K562 (cell line): ENCODE results near the gene ECE2. TPM values are rescaled to one million over a fixed set of nuclear protein-coding genes. Genes with fewer than 3 reads are reported as not detected.

ENCODE experiments used
- ATF6 ChIP-seq: sonication (generic); formaldehyde crosslinking; IDR thresholded peaks from 2 replicates; pipeline ENCODE4 v1.4.0; 2020; ENCODE audit warnings: mild to moderate bottlenecking, missing genetic modification reagents
- BRD9 ChIP-seq: fragments of 450-650 bp; IDR thresholded peaks from 2 replicates; pipeline ENCODE4 v1.6.1; 2018; ENCODE audit warnings: low read depth; ENCODE audit not compliant: partially characterized antibody
- CREB5 ChIP-seq: fragments of 250-450 bp; sonication (Bioruptor Pico); IDR thresholded peaks from 2 replicates; pipeline ENCODE4 v1.5.0; 2020; ENCODE audit warnings: mild to moderate bottlenecking
- FOXP4 ChIP-seq: sonication (generic); formaldehyde crosslinking; IDR thresholded peaks from 2 replicates; pipeline ENCODE4 v1.8.0; 2022; ENCODE audit warnings: mild to moderate bottlenecking, missing genetic modification reagents, borderline replicate concordance
- HES1 ChIP-seq: fragments of 450-650 bp; IDR thresholded peaks from 2 replicates; pipeline ENCODE4 v1.6.1; 2016; ENCODE audit warnings: low read depth, mild to moderate bottlenecking, moderate library complexity
- HOXB6 ChIP-seq: fragments of 250-450 bp; sonication (Bioruptor Pico); IDR thresholded peaks from 2 replicates; pipeline ENCODE4 v1.5.1; 2022; ENCODE audit warnings: mild to moderate bottlenecking, borderline replicate concordance
- NFE2 ChIP-seq: IDR thresholded peaks from 2 replicates; pipeline ENCODE4 v1.6.1; 2014; ENCODE audit warnings: antibody characterized with exemption, low read depth
- NFIC ChIP-seq: fragments of 450-650 bp; IDR thresholded peaks from 2 replicates; pipeline ENCODE4 v1.6.1; 2017; ENCODE audit warnings: mild to moderate bottlenecking, inconsistent platforms
- NR1H2 ChIP-seq: sonication (generic); formaldehyde crosslinking; IDR thresholded peaks from 2 replicates; pipeline ENCODE4 v1.4.0; 2020; ENCODE audit warnings: mild to moderate bottlenecking, missing genetic modification reagents
- PBX2 ChIP-seq, 2 experiments: IDR thresholded peaks in 1 of 2; conservative IDR thresholded peaks in 1 of 2; 2 replicates each; pipeline ENCODE4 v1.6.1; 2016; ENCODE audit warnings: low read depth in 2 of 2, mild to moderate bottlenecking in 1 of 2, missing compliant biosample characterization in 1 of 2, missing genetic modification characterization in 1 of 2, moderate library complexity in 1 of 2
- POLR2G ChIP-seq: fragments of 200-400 bp; formaldehyde crosslinking; IDR thresholded peaks from 2 replicates; pipeline ENCODE4 v1.6.1; 2017; ENCODE audit warnings: low read depth, mild to moderate bottlenecking, antibody characterized with exemption, low read length, moderate library complexity
- SIN3B ChIP-seq: fragments of 450-650 bp; IDR thresholded peaks from 2 replicates; pipeline ENCODE4 v1.6.1; 2017; ENCODE audit warnings: low read depth, mild to moderate bottlenecking, moderate library complexity
- SRSF9 ChIP-seq: fragments of 200-400 bp; formaldehyde crosslinking; IDR thresholded peaks from 2 replicates; pipeline ENCODE4 v1.6.1; 2017; ENCODE audit warnings: low read depth, low read length, borderline replicate concordance
- polyA plus RNA-seq, 8 experiments: library from polyadenylated mRNA; depleted of rRNA in 4 of 8; stranded (reverse) in 5 of 8; unstranded in 3 of 8; fragments of >200 nt; fragmentation: Nextera tagmentation in 2 of 8; fragmentation: Illumina TruSeq in 1 of 8; extraction: Ambion mirVana in 2 of 8; extraction: Trizol in 1 of 8; gene quantifications; 2 replicates each; pipeline versions ENCODE4 v1.2.1 to v1.2.3, GENCODE V29; 2011 to 2014; ENCODE audit warnings: inconsistent platforms in 1 of 8, missing spikeins in 1 of 8
- total RNA-seq, 7 experiments: library from RNA; depleted of rRNA in 6 of 7; stranded (reverse); fragments of >200 nt in 6 of 7; fragmentation: Illumina TruSeq in 2 of 7; extraction: Trizol in 2 of 7; gene quantifications; 2 replicates each; pipeline versions ENCODE4 v1.2.1 to v1.2.3, GENCODE V29; 2011 to 2021; ENCODE audit warnings: low replicate concordance in 1 of 7
- TF ChIP-seq, protein P1 (sequence below): sonication (generic); formaldehyde crosslinking; IDR thresholded peaks from 2 replicates; pipeline ENCODE4 v1.8.1; 2023; ENCODE audit warnings: mild to moderate bottlenecking, missing genetic modification reagents

The ECE2 gene
- total and polyA plus RNA-seq, 9 of the 15 experiments (the other 6 are each of a cell fraction or from before 2014, with no cell fraction given) = not detected

GRCh38 chr3:184334470-184335158 lies 58.8 kb downstream of the ECE2 start (continued):
- no peak for TF ChIP-seq HES1
- no peak for TF ChIP-seq FOXP4 (CRISPR knock-in tag)
- TF ChIP-seq PBX2 (CRISPR knock-in tag; IDR thresholded peaks at IDR 0.05; ENCODE audit: low read depth) = no peak
- TF ChIP-seq PBX2 (tag; conservative IDR thresholded peaks at IDR 0.05; ENCODE audit: low read depth) = no peak
- TF ChIP-seq POLR2G = peak; percentile 59
- TF ChIP-seq, protein P1, sequence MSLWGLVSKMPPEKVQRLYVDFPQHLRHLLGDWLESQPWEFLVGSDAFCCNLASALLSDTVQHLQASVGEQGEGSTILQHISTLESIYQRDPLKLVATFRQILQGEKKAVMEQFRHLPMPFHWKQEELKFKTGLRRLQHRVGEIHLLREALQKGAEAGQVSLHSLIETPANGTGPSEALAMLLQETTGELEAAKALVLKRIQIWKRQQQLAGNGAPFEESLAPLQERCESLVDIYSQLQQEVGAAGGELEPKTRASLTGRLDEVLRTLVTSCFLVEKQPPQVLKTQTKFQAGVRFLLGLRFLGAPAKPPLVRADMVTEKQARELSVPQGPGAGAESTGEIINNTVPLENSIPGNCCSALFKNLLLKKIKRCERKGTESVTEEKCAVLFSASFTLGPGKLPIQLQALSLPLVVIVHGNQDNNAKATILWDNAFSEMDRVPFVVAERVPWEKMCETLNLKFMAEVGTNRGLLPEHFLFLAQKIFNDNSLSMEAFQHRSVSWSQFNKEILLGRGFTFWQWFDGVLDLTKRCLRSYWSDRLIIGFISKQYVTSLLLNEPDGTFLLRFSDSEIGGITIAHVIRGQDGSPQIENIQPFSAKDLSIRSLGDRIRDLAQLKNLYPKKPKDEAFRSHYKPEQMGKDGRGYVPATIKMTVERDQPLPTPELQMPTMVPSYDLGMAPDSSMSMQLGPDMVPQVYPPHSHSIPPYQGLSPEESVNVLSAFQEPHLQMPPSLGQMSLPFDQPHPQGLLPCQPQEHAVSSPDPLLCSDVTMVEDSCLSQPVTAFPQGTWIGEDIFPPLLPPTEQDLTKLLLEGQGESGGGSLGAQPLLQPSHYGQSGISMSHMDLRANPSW = no peak
- TF ChIP-seq CREB5 (CRISPR knock-in tag) = no peak
- no peak for TF ChIP-seq NFIC
- no peak for TF ChIP-seq SRSF9
- no peak for TF ChIP-seq HOXB6
- no peak for TF ChIP-seq ATF6 (CRISPR knock-in tag)
- TF ChIP-seq NR1H2 (CRISPR knock-in tag) = no peak
- no peak for TF ChIP-seq BRD9
- no peak for TF ChIP-seq SIN3B
- TF ChIP-seq NFE2 = peak; percentile 43
